Measurements from ENCODE around the gene AGBL1.

The AGBL1 gene

GRCh38 chr15:86942285-86942684 is 862.6 kb downstream of the AGBL1 start:
- Histone ChIP-seq H3K4me3 (ENCODE audit: low read length) (no peak overlapping the region), H3K27me3 (ENCODE audit: insufficient read depth, low read length) (no peaks in the 10 kb centered on the region), H2AFZ (ENCODE audit: low read depth, low read length) (no peak overlapping the region), H3K9me3 (ENCODE audit: low read length) (no peaks in the 10 kb centered on the region), H3K4me1 (ENCODE audit: insufficient read depth, low read length) (no peaks in the 10 kb centered on the region), H3K36me3 (ENCODE audit: insufficient read depth, low read length) (no peaks in the 10 kb centered on the region)

- H2AFZ ChIP-seq (ENCODE audit: low read depth, low read length): no peak overlapping the region
- no peaks in the 10 kb centered on the region for H3K36me3 ChIP-seq (ENCODE audit: insufficient read depth, low read length)
- H3K27me3 ChIP-seq (ENCODE audit: insufficient read depth, low read length): no peaks in the 10 kb centered on the region
- H3K4me1 ChIP-seq (ENCODE audit: insufficient read depth, low read length): no peaks in the 10 kb centered on the region
- H3K9me3 ChIP-seq (ENCODE audit: low read length): no peaks in the 10 kb centered on the region
- no peak overlapping the region for H3K4me3 ChIP-seq (ENCODE audit: low read length)
Measured at GRCh38 chr15:86948719-86949118, 869.0 kb downstream of the AGBL1 start.

GRCh38 chr15:86959254-86959653 is 879.6 kb downstream of the AGBL1 start:
- H3K36me3 ChIP-seq (ENCODE audit: insufficient read depth, low read length): no peaks in the 10 kb centered on the region

DNA sequence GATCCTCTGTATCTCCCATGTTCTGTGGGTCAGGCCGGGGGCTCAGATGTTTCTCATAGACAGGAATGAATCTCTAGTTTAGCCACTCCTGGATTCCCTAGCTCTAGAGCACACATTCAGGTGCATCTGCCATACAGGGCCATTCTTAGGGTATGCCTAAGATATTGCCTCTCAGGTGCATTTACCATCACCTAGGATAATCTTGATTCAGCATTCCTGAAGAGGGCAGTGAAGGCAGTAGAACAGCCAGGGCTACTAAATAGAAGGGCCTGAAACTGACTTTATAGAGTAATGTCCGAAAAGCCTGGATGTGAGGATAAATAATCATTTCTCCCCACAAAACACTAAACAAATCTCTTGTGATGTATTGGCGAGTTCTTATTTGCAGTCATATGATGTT is 882.0 kb downstream of the AGBL1 start:
- Histone ChIP-seq H3K27me3 (ENCODE audit: insufficient read depth, low read length) (no peaks in the 10 kb centered on the region), H3K9me3 (ENCODE audit: low read length) (no peaks in the 10 kb centered on the region), H3K4me3 (ENCODE audit: low read length) (no peak overlapping the region), H3K4me1 (ENCODE audit: insufficient read depth, low read length) (no peaks in the 10 kb centered on the region), H2AFZ (ENCODE audit: low read depth, low read length) (no peak overlapping the region), H3K36me3 (ENCODE audit: insufficient read depth, low read length) (no peaks in the 10 kb centered on the region)

More at GRCh38 chr15:86959254-86959653, 879.6 kb downstream of the AGBL1 start:
- Histone ChIP-seq H3K4me3 (ENCODE audit: low read length) (no peak overlapping the region), H3K9me3 (ENCODE audit: low read length) (no peaks in the 10 kb centered on the region), H2AFZ (ENCODE audit: low read depth, low read length) (no peak overlapping the region), H3K4me1 (ENCODE audit: insufficient read depth, low read length) (no peaks in the 10 kb centered on the region), H3K27me3 (ENCODE audit: insufficient read depth, low read length) (no peaks in the 10 kb centered on the region)

DNA sequence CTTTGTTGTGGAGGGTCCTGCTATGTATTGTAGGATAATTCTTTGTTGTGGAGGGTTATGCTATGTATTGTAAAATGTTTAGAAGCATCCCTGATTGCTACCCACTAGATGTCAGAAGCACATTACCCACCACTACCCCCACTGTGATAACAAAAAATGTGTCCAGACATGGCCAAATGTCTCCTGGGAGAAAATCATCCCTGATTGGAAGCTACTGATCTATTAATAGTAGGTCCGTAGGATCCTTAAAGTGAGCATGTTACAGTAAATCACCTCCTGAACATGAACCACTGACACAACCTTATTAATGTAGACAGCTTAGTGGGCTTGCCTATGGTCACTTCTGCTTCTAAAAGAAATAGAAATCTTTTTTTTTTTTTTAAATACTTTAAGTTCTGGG is 884.6 kb downstream of the AGBL1 start:
- Histone ChIP-seq H3K4me1 (ENCODE audit: insufficient read depth, low read length) (no peaks in the 10 kb centered on the region), H3K27me3 (ENCODE audit: insufficient read depth, low read length) (no peaks in the 10 kb centered on the region), H3K36me3 (ENCODE audit: insufficient read depth, low read length) (no peaks in the 10 kb centered on the region), H2AFZ (ENCODE audit: low read depth, low read length) (no peak overlapping the region), H3K9me3 (ENCODE audit: low read length) (no peaks in the 10 kb centered on the region), H3K4me3 (ENCODE audit: low read length) (no peak overlapping the region)

GRCh38 chr15:86968244-86968643 is 888.6 kb downstream of the AGBL1 start:
- Histone ChIP-seq H3K27me3 (ENCODE audit: insufficient read depth, low read length) (no peaks in the 10 kb centered on the region), H3K4me3 (ENCODE audit: low read length) (no peak overlapping the region), H3K4me1 (ENCODE audit: insufficient read depth, low read length) (no peaks in the 10 kb centered on the region), H2AFZ (ENCODE audit: low read depth, low read length) (no peak overlapping the region), H3K36me3 (ENCODE audit: insufficient read depth, low read length) (no peaks in the 10 kb centered on the region), H3K9me3 (ENCODE audit: low read length) (no peaks in the 10 kb centered on the region)

DNA sequence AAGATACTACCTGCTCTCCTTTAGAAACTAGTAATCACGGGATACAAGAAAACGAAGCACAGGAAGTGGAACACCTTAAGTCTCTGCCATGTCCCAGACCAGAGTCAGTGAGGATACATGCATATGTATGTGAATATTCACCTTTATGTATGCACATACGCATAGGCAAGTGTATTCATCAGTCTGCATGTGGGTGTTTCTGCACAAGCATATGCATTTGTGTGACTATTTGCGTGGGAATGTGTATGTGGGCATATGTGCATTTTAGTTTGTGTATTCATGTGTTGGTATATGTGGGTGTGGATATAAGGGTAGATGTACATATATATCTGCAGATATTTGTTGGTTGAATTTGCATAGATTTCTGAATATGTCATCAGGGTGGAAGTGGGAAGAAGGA is 889.7 kb downstream of the AGBL1 start:
- H3K36me3 ChIP-seq (ENCODE audit: insufficient read depth, low read length): no peaks in the 10 kb centered on the region
- no peaks in the 10 kb centered on the region for H3K4me1 ChIP-seq (ENCODE audit: insufficient read depth, low read length)
- H3K4me3 ChIP-seq (ENCODE audit: low read length): no peak overlapping the region
- no peaks in the 10 kb centered on the region for H3K27me3 ChIP-seq (ENCODE audit: insufficient read depth, low read length)
- no peak overlapping the region for H2AFZ ChIP-seq (ENCODE audit: low read depth, low read length)
- H3K9me3 ChIP-seq (ENCODE audit: low read length): no peaks in the 10 kb centered on the region

DNA sequence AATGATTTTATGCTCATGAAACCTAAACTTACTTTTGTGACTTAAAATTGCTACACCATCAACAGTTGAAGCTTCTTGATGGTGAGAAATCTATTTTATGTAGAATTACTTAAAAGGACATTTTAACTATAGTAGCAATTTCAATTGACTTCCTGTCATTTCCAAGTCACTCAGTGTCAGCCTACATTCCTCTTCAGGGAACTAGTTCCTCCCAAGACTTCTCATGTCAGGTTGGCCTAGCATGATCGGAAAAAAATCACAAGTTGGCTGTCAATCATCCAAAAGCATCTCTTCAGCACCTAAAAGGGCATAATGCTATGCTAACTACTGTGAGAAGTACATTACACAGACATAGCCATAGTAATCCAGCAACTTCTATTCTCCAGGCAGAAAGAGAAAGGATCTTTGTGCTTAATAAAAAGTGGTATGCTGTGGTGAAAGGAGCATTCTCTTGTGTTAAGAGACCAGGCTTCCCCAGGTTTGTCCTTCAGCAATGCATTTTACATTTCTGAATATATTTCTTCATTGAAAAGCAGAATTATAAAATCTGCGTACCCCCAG is 893.7 kb downstream of the AGBL1 start:
- no peaks in the 10 kb centered on the region for H3K9me3 ChIP-seq (ENCODE audit: low read length)

DNA sequence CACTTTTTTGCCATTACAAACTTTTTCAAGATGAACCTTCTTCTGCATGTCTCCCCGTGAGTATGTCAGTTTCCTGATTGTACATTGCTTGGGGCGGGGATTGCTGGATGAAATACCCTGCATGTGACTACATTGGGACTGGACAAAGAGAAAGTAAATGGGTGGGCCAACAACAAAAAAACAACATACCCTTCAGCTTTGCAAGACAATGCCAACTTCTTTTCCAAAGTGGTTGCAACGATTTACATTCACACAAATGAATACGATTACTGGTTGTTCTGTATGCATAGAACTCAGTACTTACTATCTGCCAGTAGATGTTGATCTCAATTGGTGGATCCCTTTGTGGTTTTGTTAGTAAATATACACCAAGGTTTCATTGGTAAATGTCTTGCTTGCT is 908.4 kb downstream of the AGBL1 start:
- no peaks in the 10 kb centered on the region for H3K4me1 ChIP-seq (ENCODE audit: insufficient read depth, low read length)
- H3K4me3 ChIP-seq (ENCODE audit: low read length): no peak overlapping the region
- H2AFZ ChIP-seq (ENCODE audit: low read depth, low read length): no peak overlapping the region
- no peaks in the 10 kb centered on the region for H3K27me3 ChIP-seq (ENCODE audit: insufficient read depth, low read length)
- H3K9me3 ChIP-seq (ENCODE audit: low read length): no peaks in the 10 kb centered on the region
- H3K36me3 ChIP-seq (ENCODE audit: insufficient read depth, low read length): no peaks in the 10 kb centered on the region

More for the DNA sequence above, 893.7 kb downstream of the AGBL1 start:
- H3K4me1 ChIP-seq (ENCODE audit: insufficient read depth, low read length): no peaks in the 10 kb centered on the region
- no peak overlapping the region for H3K4me3 ChIP-seq (ENCODE audit: low read length)
- no peaks in the 10 kb centered on the region for H3K36me3 ChIP-seq (ENCODE audit: insufficient read depth, low read length)
- H3K27me3 ChIP-seq (ENCODE audit: insufficient read depth, low read length): no peaks in the 10 kb centered on the region
- no peak overlapping the region for H2AFZ ChIP-seq (ENCODE audit: low read depth, low read length)

GRCh38 chr15:87021751-87022150 is 942.1 kb downstream of the AGBL1 start:
- Histone ChIP-seq H3K4me1 (ENCODE audit: insufficient read depth, low read length) (no peaks in the 10 kb centered on the region), H3K36me3 (ENCODE audit: insufficient read depth, low read length) (no peaks in the 10 kb centered on the region), H3K4me3 (ENCODE audit: low read length) (no peak overlapping the region), H3K27me3 (ENCODE audit: insufficient read depth, low read length) (no peaks in the 10 kb centered on the region), H2AFZ (ENCODE audit: low read depth, low read length) (no peak overlapping the region), H3K9me3 (ENCODE audit: low read length) (no peaks in the 10 kb centered on the region)

GRCh38 chr15:87031540-87032230 is 952.0 kb downstream of the AGBL1 start:
- no peaks in the 10 kb centered on the region for H3K4me1 ChIP-seq (ENCODE audit: insufficient read depth, low read length)
- no peaks in the 10 kb centered on the region for H3K9me3 ChIP-seq (ENCODE audit: low read length)
- no peak overlapping the region for H2AFZ ChIP-seq (ENCODE audit: low read depth, low read length)
- H3K4me3 ChIP-seq (ENCODE audit: low read length): no peak overlapping the region
- H3K27me3 ChIP-seq (ENCODE audit: insufficient read depth, low read length): no peaks in the 10 kb centered on the region
- H3K36me3 ChIP-seq (ENCODE audit: insufficient read depth, low read length): no peaks in the 10 kb centered on the region

DNA sequence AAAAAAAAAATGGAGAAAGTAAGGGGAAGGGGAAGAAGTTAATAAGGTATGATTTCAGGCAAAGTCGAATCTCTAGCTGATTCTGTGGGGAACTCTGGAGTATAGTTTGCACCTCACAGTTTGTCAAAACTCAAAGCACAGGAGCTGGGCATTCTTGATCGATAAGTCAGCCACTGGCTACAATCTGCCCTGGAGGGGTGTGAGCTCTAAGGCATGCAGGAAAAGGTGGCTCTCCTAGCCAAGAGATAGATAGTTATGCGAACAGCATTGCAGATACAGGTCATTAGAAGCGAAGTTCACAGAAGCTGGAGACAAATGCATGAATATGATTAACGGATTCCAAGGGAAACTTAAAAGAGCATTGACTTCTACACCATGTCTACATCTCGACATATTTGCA is 952.6 kb downstream of the AGBL1 start:
- Histone ChIP-seq H2AFZ (ENCODE audit: low read depth, low read length) (no peak overlapping the region), H3K4me3 (ENCODE audit: low read length) (no peak overlapping the region), H3K36me3 (ENCODE audit: insufficient read depth, low read length) (no peaks in the 10 kb centered on the region), H3K9me3 (ENCODE audit: low read length) (no peaks in the 10 kb centered on the region), H3K4me1 (ENCODE audit: insufficient read depth, low read length) (no peaks in the 10 kb centered on the region), H3K27me3 (ENCODE audit: insufficient read depth, low read length) (no peaks in the 10 kb centered on the region)

- Histone ChIP-seq H3K9me3 (ENCODE audit: low read length) (no peaks in the 10 kb centered on the region), H3K4me1 (ENCODE audit: insufficient read depth, low read length) (no peaks in the 10 kb centered on the region), H3K4me3 (ENCODE audit: low read length) (no peak overlapping the region), H2AFZ (ENCODE audit: low read depth, low read length) (no peak overlapping the region), H3K27me3 (ENCODE audit: insufficient read depth, low read length) (no peaks in the 10 kb centered on the region), H3K36me3 (ENCODE audit: insufficient read depth, low read length) (no peaks in the 10 kb centered on the region)
Measured at GRCh38 chr15:87033056-87033455, 953.4 kb downstream of the AGBL1 start.

DNA sequence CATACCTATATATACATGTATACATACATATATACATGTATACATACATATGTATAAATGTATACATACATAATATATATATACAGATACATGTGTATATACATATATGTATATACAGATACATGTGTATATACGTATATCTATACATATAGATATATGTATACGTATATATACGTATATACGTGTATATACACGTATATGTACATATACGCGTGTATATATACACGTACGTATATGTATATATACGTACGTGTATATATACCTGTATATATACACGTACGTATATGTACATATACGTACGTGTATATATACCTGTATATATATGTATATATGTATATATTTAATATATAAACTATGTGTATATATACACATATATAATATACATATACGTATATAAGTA is 955.2 kb downstream of the AGBL1 start:
- H3K36me3 ChIP-seq (ENCODE audit: insufficient read depth, low read length): no peaks in the 10 kb centered on the region
- no peak overlapping the region for H2AFZ ChIP-seq (ENCODE audit: low read depth, low read length)
- no peaks in the 10 kb centered on the region for H3K4me1 ChIP-seq (ENCODE audit: insufficient read depth, low read length)
- no peaks in the 10 kb centered on the region for H3K9me3 ChIP-seq (ENCODE audit: low read length)
- H3K27me3 ChIP-seq (ENCODE audit: insufficient read depth, low read length): no peaks in the 10 kb centered on the region
- no peak overlapping the region for H3K4me3 ChIP-seq (ENCODE audit: low read length)
